Natural killer cell treated with Interleukin-12 subunit alpha and Interleukin-12 subunit beta and Interleukin-15 and Interleukin-18, amount 100 ng/mL, for 72 hours (primary cell): Measurements from ENCODE around the gene ARHGEF16. TPM values are rescaled to one million over a fixed set of nuclear protein-coding genes. Genes with fewer than 3 reads are reported as not detected.

Source experiments
- ATAC-seq, 2 donors: fragments of 150-1000 bp; cut with Tn5 transposase in 1 of 2; sonication (Bioruptor Pico), chemical (Tn5 transposase) in 1 of 2; 2 replicates each; pipeline ENCODE4 v1.10.0; 2021
- DNase-seq: peaks from one replicate; pipeline ENCODE4 v3.0.0; 2022; ENCODE audit warnings: low spot score
- H3K27ac Mint-ChIP-seq, 2 donors: 1 replicate in 1 of 2; 2 replicates in 1 of 2; pipeline ENCODE4 v1.8.0; 2022; ENCODE audit warnings: mixed read lengths in 2 of 2, mild to moderate bottlenecking in 1 of 2, moderate library complexity in 1 of 2
- H3K27me3 Mint-ChIP-seq, 2 donors: 1 replicate in 1 of 2; 2 replicates in 1 of 2; pipeline ENCODE4 v1.8.0; 2022; ENCODE audit warnings: mixed read lengths in 2 of 2
- H3K36me3 Mint-ChIP-seq: one replicate; pipeline ENCODE4 v1.8.0; 2022; ENCODE audit warnings: mixed read lengths
- H3K4me1 Mint-ChIP-seq, 2 donors: 1 replicate in 1 of 2; 2 replicates in 1 of 2; pipeline ENCODE4 v1.8.0; 2022; ENCODE audit warnings: low read depth in 2 of 2, mixed read lengths in 2 of 2, mild to moderate bottlenecking in 1 of 2
- H3K4me3 Mint-ChIP-seq: one replicate; pipeline ENCODE4 v1.8.0; 2022; ENCODE audit warnings: mixed read lengths
- H3K9me3 Mint-ChIP-seq: 2 replicates; pipeline ENCODE4 v1.8.0; 2022; ENCODE audit warnings: mixed read lengths
- total RNA-seq, 2 donors: library from RNA; stranded (reverse); gene quantifications; one replicate each; pipeline ENCODE4 v1.2.3, GENCODE V29; 2022

Gene ARHGEF16
- total RNA-seq, 2 donors from 2014 or later: not detected

- Mint-ChIP-seq H3K27ac (no peak overlapping the region), H3K27me3 (no peaks in the 10 kb centered on the region), H3K9me3 (no peaks in the 10 kb centered on the region), H3K4me3 (no peak overlapping the region), H3K4me1 (no peaks in the 10 kb centered on the region), H3K36me3 (no peaks in the 10 kb centered on the region)
- DNase-seq (no peak), ATAC-seq (peak in 1 of 2 donors; percentile 11)
Observed at GRCh38 chr1:3436901-3437300, 17.6 kb upstream of the ARHGEF16 start.

- Mint-ChIP-seq H3K27ac (no peak overlapping the region), H3K4me1 (no peaks in the 10 kb centered on the region), H3K36me3 (no peaks in the 10 kb centered on the region), H3K27me3 (peaks cover 6 to 7% of the 10 kb centered on the region in 2 donors), H3K4me3 (no peak overlapping the region), H3K9me3 (no peaks in the 10 kb centered on the region)
- DNase-seq (no peak), ATAC-seq (no peak)
Observed at GRCh38 chr1:3438661-3439180, 15.7 kb upstream of the ARHGEF16 start.

GRCh38 chr1:3439346-3440299 lies 14.8 kb upstream of the ARHGEF16 start:
- Mint-ChIP-seq H3K27me3 (peaks cover 6 to 7% of the 10 kb centered on the region in 2 donors), H3K27ac (no peak overlapping the region), H3K9me3 (no peaks in the 10 kb centered on the region), H3K4me1 (no peaks in the 10 kb centered on the region), H3K36me3 (no peaks in the 10 kb centered on the region), H3K4me3 (no peak overlapping the region)
- ATAC-seq (peak in 1 of 2 donors; percentile 7), DNase-seq (no peak)

DNA sequence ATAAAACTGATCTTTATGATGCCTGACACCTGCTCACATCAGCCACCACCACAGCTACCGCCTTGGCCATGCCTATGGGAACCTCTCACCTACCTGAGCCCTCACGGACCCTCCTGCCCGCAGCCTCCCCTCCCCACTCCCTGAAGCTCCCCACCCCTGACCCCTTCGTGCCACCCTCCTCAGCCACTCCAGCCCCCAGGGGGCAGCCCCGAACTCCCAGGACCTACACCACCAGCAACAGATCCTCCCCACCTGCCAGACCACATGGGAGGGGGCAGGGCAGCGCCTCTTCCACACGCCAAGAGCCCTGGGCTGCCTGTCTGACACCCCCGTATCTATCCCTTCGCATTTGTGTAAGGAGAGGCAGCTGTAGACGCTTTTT lies 14.2 kb upstream of the ARHGEF16 start:
- H3K27me3 Mint-ChIP-seq: peaks cover 6 to 7% of the 10 kb centered on the region in 2 donors
- ATAC-seq: no peak
- no peaks in the 10 kb centered on the region for H3K36me3 Mint-ChIP-seq
- no peak overlapping the region for H3K27ac Mint-ChIP-seq
- no peak for DNase-seq
- H3K4me1 Mint-ChIP-seq: no peaks in the 10 kb centered on the region
- H3K4me3 Mint-ChIP-seq: no peak overlapping the region
- no peaks in the 10 kb centered on the region for H3K9me3 Mint-ChIP-seq

DNA sequence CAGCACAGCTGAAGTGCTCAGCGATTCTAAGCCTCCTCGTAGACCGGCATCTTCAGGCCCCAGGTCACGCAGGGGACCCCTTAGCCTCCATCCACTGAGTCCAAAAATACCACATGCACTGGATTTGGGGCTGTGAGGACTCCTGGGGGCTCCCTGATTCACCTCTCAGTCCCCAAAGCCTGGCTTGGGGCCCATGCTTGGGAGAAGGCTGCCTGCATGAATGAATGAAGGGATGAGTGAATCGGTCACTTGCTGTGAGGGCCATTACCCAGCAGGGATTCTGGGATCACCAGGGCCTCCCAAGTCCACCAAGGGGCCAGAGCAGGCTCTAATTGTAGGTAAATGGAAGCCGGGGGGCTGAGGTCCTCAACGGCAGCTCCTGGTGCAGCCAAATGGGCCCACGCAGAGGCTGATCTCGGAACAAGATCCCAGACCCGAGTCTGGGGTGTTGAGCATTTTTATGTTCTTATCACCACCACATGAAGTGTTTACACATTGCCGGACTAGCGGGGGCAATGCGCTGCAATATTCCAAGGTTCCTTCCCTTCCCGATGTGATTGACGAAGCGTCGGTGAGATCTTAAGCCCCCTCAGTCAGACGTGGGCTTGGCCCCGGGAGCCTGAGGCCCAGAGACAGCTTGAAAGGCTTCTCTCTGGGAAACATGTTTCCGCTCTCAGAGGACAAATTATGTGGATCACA lies 13.6 kb upstream of the ARHGEF16 start:
- Mint-ChIP-seq H3K4me1 (no peaks in the 10 kb centered on the region), H3K9me3 (no peaks in the 10 kb centered on the region), H3K27me3 (peaks cover 6 to 7% of the 10 kb centered on the region in 2 donors), H3K36me3 (no peaks in the 10 kb centered on the region), H3K4me3 (no peak overlapping the region), H3K27ac (no peak overlapping the region)
- DNase-seq (no peak), ATAC-seq (no peak)

DNA sequence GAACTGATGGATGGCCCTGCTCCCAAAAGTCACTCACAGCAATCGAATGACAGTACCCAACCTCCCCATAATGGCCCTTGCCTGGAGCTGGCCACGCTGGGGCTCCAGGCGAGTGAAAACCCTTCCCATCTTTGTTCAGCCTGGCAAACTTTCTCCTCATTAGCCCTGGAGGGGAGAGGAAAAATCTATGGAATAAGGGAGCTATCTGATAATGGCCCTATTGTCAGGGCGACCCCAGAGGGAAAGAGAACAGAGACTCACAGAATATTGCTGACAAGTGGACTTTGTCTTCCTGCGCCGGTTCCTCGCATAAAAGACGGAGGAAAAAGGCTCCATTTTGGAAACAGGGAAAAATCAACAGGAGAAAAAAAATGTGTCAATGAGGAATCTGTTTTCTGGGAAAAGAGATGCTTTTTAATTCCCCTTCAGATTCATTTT lies 13.0 kb upstream of the ARHGEF16 start:
- Mint-ChIP-seq H3K27ac (no peak overlapping the region), H3K4me3 (no peak overlapping the region), H3K9me3 (no peaks in the 10 kb centered on the region), H3K36me3 (no peaks in the 10 kb centered on the region), H3K27me3 (peaks cover 6 to 7% of the 10 kb centered on the region in 2 donors), H3K4me1 (no peaks in the 10 kb centered on the region)
- no peak for ATAC-seq
- no peak for DNase-seq

DNA sequence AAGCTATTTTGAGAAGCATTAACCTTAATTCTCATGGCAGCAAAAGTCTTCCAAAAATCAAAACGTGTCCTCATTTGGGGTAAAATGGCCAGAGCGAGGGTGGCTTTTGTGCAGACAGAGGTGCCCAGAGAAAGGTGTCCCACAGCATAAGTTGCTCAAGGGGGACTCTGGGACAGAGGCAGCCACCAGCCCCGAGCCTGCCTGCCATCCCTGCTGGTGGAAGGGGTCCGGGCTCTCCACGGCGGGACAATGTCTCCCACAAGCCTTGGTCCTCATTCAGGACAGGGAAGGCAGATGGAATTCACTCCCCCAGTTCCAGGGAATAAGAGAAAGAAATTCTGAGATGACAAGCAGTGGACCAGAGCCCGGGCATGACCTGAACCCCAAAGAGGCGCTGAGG lies 12.6 kb upstream of the ARHGEF16 start:
- H3K4me3 Mint-ChIP-seq: no peak overlapping the region
- ATAC-seq: no peak
- no peak overlapping the region for H3K27ac Mint-ChIP-seq
- peaks cover 6 to 8% of the 10 kb centered on the region in 2 donors for H3K27me3 Mint-ChIP-seq
- DNase-seq: no peak
- no peaks in the 10 kb centered on the region for H3K4me1 Mint-ChIP-seq
- no peaks in the 10 kb centered on the region for H3K9me3 Mint-ChIP-seq
- no peaks in the 10 kb centered on the region for H3K36me3 Mint-ChIP-seq

DNA sequence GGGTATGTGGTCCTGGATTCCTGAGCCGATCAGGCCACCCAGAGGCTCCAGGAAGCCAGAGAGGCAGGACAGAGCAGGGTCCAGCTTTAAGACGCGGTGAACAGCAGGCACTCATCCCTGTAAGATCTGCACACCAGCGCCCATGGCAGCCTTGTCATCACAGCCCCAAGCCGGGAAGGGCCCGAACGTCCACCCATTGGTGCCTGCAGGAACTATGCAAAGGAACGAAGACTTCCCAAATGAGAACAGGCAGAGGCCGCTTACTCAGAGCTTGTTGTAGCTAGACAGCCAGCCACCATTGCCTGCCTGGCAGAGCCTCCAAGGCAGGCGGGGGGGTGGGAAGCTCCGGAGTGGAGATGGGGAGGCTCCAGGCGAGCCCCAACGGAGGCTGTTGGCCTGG lies 12.1 kb upstream of the ARHGEF16 start:
- no peaks in the 10 kb centered on the region for H3K4me1 Mint-ChIP-seq
- H3K9me3 Mint-ChIP-seq: no peaks in the 10 kb centered on the region
- ATAC-seq: no peak
- peaks cover 6 to 12% of the 10 kb centered on the region in 2 donors for H3K27me3 Mint-ChIP-seq
- H3K36me3 Mint-ChIP-seq: no peaks in the 10 kb centered on the region
- no peak for DNase-seq
- no peak overlapping the region for H3K27ac Mint-ChIP-seq
- H3K4me3 Mint-ChIP-seq: no peak overlapping the region

- no peaks in the 10 kb centered on the region for H3K4me1 Mint-ChIP-seq
- ATAC-seq (no peak), DNase-seq (no peak)
- no peak overlapping the region for H3K4me3 Mint-ChIP-seq
- H3K9me3 Mint-ChIP-seq: no peaks in the 10 kb centered on the region
- H3K36me3 Mint-ChIP-seq: no peaks in the 10 kb centered on the region
- H3K27me3 Mint-ChIP-seq: peaks cover 6 to 18% of the 10 kb centered on the region in 2 donors
- no peak overlapping the region for H3K27ac Mint-ChIP-seq
Observed at GRCh38 chr1:3442901-3443300, 11.6 kb upstream of the ARHGEF16 start.

DNA sequence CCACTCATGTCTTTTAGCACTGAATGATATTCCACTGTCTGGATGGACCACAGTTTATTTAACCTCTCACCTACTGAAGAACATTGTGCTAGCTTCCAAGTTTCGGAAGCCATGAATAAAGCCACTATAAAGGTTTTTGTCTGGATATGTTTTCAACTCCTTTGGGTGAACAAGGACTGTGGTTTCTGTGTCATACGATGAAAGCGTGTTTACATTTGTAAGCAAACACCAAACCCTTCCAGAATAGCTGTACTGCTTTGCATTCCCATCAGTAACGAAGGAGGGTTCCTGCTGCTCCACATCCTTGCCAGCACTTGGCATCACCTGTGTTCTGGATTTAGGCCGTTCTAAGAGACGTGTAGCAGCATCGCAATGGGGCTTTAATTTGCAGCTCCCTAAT lies 10.7 kb upstream of the ARHGEF16 start:
- Mint-ChIP-seq H3K4me1 (no peaks in the 10 kb centered on the region), H3K9me3 (no peaks in the 10 kb centered on the region), H3K36me3 (no peaks in the 10 kb centered on the region), H3K27ac (no peak overlapping the region), H3K4me3 (no peak overlapping the region), H3K27me3 (peaks cover 6 to 23% of the 10 kb centered on the region in 2 donors)
- ATAC-seq: no peak
- DNase-seq: no peak

GRCh38 chr1:3444298-3444697 lies 10.2 kb upstream of the ARHGEF16 start:
- no peaks in the 10 kb centered on the region for H3K9me3 Mint-ChIP-seq

DNA sequence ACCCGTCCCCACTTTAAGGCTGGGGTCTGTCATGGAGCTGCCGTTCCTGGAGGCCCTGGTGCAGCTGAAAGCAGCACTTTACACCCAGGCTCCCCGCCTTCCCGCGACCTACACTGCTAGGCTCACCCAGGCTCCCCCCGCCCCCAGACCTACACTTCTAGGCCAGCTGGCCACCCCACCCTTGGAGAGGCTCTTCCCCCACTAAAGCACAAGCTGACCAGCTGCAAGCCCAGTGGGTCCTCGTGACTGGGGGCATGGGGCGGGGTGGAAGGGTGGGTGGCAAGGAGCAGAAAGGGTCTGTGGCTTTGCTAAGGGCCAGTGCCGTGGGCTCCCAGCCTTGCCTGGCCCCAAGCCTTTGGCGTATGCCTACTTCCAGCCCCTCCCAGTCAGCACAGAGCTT lies 9.7 kb upstream of the ARHGEF16 start:
- Mint-ChIP-seq H3K4me1 (no peaks in the 10 kb centered on the region), H3K36me3 (no peaks in the 10 kb centered on the region), H3K4me3 (no peak overlapping the region), H3K27me3 (peaks cover 9 to 29% of the 10 kb centered on the region in 2 donors), H3K27ac (no peak overlapping the region), H3K9me3 (no peaks in the 10 kb centered on the region)
- DNase-seq (no peak), ATAC-seq (peak; percentile 17 to 40)

More at GRCh38 chr1:3444298-3444697, 10.2 kb upstream of the ARHGEF16 start:
- ATAC-seq (no peak), DNase-seq (no peak)
- Mint-ChIP-seq H3K27ac (no peak overlapping the region), H3K27me3 (peaks cover 6 to 24% of the 10 kb centered on the region in 2 donors), H3K4me1 (no peaks in the 10 kb centered on the region), H3K36me3 (no peaks in the 10 kb centered on the region), H3K4me3 (no peak overlapping the region)

DNA sequence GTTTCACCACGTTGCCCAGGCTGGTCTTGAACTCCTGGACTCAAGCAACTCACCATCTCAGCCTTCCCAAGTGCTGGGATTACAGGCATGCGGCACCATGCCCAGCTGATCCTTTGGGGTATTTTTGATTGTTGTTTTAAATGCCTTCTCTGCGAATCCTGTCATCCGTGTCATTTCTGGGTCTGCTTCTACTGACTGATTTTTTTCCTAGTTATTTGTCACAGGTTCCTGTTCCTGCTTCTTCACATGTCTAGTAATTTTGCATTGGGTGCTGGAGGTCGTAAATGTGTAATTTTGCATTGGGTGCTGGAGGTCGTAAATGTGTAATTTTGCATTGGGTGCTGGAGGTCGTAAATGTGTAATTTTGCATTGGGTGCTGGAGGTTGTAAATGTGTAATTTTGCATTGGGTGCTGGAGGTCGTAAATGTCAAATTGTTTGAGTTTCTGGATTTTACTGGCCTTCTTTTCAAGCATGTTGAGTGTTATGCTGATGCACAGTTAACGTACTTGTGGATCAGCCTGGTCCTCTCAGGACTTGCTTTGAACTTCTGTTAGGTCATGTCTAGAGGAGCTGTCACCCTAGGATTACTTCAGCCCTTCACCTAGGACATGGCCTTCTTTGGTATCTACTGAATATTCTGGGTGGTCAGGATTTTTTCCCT lies 4.1 kb upstream of the ARHGEF16 start:
- DNase-seq (no peak), ATAC-seq (no peak)
- no peak overlapping the region for H3K4me3 Mint-ChIP-seq
- H3K9me3 Mint-ChIP-seq: no peaks in the 10 kb centered on the region
- no peaks in the 10 kb centered on the region for H3K36me3 Mint-ChIP-seq
- peaks cover 7 to 30% of the 10 kb centered on the region in 2 donors for H3K27me3 Mint-ChIP-seq
- no peak overlapping the region for H3K27ac Mint-ChIP-seq
- H3K4me1 Mint-ChIP-seq: no peaks in the 10 kb centered on the region
